GM21515 (cell line): ENCODE data around the gene GGCX.
A peak's percentile ranks its signal among the peaks of the same experiment; 100 is the strongest.
"Not testable (repeated sequence)": the region's sequence is repeated elsewhere in the genome, so short reads cannot be mapped to it uniquely, and the experiment has no call there.

Experiments
- ATAC-seq: cut with Tn5 transposase; IDR thresholded peaks from one replicate; pipeline ENCODE4 v1.9.1; 2021; ENCODE audit not compliant: unreplicated experiment

The GGCX gene

DNA sequence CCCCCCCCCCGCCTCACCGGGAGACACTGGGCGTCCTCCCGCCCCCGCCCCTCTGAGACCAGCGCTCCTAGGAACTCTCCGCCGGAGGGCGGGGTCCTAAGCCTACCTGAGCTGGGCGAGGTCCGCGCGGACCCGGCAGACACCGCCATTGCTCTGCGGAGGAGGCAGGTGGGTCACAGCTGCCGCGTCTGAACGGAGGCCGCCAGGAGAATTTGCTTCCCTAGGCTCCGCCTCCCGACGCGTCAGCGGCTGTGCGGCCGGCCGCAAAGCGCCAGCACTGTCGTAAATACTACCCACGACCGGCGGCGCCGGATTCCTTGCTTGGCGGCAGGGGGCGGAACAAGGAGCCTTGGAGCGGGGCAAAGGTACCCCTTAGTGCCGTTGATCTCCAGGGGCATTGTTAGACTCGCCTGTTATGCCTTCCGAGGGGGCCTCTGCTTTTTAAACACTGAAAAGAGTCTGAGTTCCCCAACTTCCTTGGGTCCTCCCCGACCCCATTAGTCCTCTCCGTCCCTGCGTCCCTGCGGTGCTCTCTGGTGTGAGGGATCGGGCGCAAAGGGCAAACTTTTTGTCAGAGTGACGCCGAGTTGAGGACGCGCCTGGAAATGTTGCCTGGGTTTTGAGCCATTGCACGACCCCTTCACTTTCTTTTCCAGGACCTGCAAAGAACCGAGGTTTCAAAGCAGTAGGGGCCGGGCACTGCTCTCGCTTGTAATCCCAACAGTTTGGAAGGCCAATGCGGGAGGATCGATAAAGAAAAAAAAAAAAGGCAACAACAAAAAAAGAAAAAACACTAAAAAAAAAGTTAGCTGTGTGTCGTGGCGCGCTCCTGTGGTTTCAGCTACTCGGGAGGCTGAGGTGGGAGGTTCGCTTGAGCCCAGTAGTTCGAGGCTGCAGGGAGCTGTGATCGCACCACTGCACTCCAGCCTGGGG is at the start of gene GGCX:
Gene GGCX, minus strand, starts transcription at position 214 of the 933 bp plus-strand sequence. Its CDS starts 65 bp downstream, at position 149.
- ATAC-seq, result peak; percentile 92

DNA sequence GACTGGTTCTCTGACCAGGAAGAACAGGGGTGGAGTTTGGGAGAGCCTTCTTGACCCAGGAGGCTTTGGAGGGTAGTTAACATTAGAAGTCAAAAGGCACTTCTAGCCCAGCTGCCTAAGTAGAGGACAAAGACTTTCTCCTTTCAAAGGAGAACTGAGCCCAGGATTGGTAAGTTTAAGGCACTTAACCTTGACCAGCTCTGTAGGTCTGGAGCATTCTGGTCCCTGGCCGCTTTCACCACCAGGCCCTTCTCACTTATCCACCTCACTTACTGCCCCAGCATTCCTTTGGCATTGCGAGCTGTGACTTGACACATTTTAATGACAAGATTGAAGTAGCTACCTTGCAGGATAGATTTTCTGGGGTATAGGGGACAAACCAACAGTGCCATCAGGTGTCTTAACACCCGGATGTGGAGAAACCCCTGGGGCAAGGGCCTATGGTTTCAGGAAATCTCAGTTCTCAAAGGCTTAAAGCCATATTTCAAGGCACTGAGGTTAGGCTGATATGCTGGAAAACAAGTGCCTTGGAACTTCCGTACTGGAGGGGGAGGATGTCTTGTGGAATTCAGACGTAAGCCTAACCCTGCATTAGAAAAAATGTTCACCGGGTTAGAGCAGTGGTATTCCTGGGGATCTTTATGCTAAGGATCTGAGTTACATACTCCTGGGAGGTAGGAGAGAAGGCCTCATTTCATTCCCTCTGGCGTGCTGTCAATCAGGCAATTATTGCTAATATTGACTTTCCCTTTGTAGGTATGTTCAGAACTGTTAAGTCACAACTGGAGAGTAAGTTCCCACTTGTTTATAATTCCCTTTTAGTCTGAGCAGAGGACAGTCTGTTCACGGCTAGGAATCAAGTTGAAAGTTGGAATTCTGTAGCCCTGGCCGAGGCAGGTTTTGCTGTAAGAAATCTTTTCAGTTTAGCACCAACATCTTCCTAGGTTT is 46.2 kb upstream of the GGCX start:
- no peak for ATAC-seq

DNA sequence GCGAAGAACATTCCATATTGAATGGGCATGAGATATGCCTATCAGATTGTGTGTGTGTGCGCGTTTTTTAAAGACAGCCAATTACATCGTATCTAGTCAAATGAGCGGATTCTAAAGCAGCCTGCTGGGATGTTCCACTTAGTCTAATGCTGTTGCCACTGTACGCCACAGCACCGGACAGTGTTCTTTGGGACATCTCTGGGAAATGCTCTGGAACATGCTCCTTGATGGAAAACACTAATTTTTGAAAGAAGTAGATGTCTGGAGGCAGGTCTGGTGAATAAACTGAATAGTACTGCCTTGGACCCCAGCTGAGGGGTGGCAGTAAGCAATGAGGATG is 44.8 kb upstream of the GGCX start:
- ATAC-seq, result no peak

- ATAC-seq, result no peak
These were observed 44.3 kb upstream of the GGCX start for GRCh38 chr2:85605406-85606115.

DNA sequence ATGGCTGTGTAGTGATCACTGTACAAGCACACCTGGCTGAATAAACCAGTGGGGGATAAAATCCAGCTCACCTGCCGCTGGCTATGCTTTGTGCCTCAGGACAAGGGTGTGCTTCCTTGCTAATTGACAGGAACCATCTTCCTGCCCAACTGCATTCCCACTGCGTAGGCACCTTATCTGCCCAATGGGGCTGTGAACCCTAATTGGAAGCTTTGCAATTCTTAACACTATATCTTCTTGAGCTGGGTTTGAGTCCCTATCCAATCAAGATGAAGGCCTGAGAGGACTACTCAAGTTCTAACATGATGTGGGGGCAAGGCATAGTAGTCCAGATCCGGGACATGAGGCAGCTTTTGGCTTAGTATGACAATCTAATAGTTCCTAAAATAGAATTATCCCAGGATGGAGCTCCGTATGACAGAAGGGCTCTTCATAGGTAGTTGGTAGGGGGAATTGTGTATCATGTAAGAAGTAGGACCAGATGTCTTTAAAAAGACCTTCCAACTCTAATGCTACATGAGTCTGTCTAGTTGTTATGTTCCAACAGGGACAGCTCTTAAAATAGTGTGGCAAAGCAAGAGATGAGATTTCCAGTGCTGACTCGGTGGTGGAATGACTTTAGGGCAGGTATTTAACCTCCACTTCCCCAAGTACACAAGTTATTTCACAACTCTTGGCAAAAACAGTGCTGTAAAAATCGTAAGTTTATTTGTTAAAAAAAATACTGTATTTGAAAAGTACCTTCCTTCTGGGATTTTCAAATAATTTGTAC is 43.5 kb upstream of the GGCX start:
- ATAC-seq, result no peak

GRCh38 chr2:85604133-85604444 is 42.8 kb upstream of the GGCX start:
- not testable (repeated sequence) for ATAC-seq

GRCh38 chr2:85602476-85603234 is 41.4 kb upstream of the GGCX start, which contains the start of gene TMEM150A:
Gene TMEM150A, minus strand, starts transcription at chr2:85602698. Its CDS starts 750 bp downstream, at chr2:85601948.
- ATAC-seq, result peak; percentile 88

- ATAC-seq, result peak; percentile 35
These were observed 40.6 kb upstream of the GGCX start for GRCh38 chr2:85601771-85602475.

- ATAC-seq, result no peak
These were observed 39.9 kb upstream of the GGCX start for GRCh38 chr2:85600951-85601770.

GRCh38 chr2:85600235-85600575 is 38.9 kb upstream of the GGCX start:
- ATAC-seq, result no peak

DNA sequence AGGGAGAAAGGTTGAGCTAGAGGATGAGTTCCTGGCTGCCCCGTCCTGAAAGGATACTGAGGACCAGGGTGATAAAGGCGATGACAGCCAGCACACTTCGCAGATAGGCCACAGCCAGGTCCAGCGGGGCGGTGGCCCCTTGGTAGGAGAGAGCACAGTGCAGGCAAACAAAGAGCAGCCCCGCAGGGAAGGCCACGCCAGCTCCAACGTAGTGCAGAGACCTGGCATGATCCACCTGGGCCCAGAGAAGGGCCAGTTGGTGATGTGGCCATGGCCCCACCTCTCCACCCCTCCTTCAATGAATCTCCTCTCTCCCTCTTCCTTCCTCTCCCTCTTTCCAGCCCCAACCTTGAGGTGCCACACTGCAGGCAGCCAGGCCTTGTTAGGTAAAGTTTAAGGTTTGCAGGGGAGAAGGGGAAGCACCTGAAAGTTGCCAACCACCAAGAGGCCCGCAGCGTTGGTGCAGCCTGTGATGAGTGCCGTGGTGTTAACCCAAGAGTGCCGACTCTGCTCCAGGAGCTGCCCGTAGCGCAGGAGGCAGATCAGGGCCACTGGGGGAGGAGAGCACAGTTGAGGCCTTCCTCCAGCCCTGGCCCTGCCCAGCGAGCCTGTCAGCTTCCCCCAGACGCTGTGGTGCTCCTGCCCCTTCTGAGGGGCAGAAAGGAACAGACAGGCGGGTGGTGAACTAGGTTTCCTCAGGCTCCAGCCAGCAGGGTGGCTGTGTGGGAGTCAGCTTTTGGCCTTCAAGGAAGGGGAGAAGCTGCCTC is 38.4 kb upstream of the GGCX start:
- no peak for ATAC-seq

DNA sequence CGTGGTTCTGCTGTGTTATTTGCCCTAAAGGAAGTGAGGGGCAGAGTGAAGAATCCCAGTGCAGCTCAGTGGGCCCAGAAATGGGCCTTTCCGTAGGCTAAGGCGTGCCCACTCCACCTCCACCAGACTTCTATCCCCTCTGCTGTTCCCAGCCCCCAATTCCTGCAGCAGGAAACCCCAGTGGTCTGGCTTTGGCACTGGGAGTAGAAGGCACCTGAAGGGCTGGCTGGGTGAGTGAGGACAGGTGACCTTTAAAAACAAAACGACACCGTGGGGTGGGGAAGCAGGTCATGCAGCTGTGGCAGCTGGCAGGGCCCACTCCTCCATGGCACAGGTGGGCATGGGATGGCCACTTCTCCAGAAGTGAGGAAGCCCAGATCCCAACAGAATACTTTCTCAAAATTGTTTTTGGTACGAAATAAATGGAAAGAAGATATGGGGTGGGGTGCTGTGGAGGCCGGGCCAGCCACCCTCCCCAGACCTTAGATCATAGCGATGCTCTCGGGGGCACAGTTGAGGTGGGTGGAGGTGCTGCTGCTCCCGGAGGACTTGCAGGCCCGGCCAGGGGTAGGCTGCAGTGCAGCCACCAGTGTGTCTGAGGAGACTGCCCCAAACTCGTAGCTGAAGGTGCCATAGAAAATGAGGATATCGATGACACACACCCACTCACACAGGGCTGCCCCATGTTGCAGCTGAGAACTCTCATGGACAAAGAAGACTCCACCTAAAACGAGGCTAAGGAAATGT is 37.5 kb upstream of the GGCX start:
- ATAC-seq, result no peak

GRCh38 chr2:85597241-85597640 is 35.9 kb upstream of the GGCX start:
- no peak for ATAC-seq

DNA sequence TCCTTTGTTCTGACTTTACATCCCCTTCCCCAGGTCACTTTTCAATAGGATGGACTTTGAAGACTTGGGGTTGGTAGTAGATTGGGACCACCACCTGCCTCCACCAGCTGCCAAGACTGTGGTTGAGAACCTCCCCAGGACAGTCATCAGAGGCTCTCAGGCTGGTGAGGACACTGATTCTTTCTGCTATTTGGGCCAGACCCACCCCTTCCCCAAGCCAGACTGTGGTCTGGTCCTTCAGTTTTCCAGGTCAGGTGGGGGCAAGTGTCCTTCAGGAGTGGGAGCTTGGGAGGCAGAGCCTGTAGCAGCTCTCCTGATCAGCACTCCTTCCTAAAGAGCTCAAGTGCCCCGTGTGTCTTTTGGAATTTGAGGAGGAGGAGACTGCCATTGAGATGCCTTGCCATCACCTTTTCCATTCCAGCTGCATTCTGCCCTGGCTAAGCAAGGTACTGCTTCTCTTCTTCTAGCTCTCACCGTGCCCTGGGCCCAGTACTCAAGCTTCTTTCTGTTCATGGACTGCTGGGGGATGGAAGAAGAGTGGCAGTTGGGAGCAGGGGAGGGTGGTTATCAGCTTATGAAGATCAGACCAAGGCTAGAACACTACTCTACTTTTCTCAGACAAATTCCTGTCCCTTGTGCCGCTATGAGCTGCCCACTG is 35.3 kb upstream of the GGCX start:
- no peak for ATAC-seq

- peak; percentile 6 for ATAC-seq
These were observed 34.7 kb upstream of the GGCX start for GRCh38 chr2:85596026-85596333.

DNA sequence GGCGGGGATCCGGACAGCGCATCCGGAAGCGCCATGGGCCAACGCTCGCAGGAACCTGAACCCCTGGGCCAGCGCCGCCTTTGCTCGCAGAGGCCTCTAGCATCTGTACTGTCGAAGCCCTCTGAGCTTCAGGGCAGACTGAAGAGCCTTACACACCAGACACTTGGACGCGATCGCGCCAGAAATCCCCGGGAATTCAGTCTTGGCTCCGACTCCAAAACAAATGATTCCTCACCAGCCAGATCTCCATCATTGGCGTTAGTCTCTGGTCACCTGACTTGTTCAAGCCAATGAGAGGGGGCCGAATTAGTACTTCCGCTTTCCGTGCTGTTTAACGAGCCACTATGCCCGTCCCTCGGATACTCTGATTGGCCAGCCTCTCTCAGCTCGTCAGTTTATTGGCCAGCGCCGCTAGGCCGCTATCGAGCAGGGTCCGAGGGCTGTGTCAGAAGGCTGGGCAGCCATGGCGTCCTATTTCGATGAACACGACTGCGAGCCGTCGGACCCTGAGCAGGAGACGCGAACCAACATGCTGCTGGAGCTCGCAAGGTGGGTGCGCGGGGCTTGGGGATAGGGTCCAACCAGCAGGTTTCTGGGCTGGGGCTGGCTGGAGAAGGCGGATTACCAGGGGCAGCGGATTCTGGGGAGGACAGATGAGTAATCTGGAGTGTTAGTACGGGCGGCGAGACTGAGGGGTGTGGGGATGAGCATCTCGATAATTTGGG is 34.2 kb upstream of the GGCX start, which contains the start of gene RNF181:
Gene RNF181, plus strand, starts transcription at position 445 of the 725 bp plus-strand sequence. Its CDS starts 19 bp downstream, at position 464.
- peak; percentile 96 for ATAC-seq
